Heart left ventricle (tissue), 16 donors: ENCODE results near the gene CST4. TPM values are rescaled to one million over a fixed set of nuclear protein-coding genes. Genes with fewer than 3 reads are reported as not detected.

ENCODE experiments used
- ATAC-seq, 4 donors: fragments of 200-7000 bp; cut with Tn5 transposase; one replicate each; pipeline ENCODE4 v1.9.1; 2020 to 2022; ENCODE audit warnings: moderate library complexity in 4 of 4, mild to moderate bottlenecking in 3 of 4, moderate number of reproducible peaks in 1 of 4
- DNase-seq, 5 donors: peaks; one replicate each; pipeline ENCODE4 v3.0.0-alpha.2; 2020
- H3K27ac ChIP-seq, 12 donors: fragments of 200-600 bp; sonication (generic) in 4 of 12; one replicate each; pipeline versions ENCODE4 v1.5.0 to v1.8.0; 2016 to 2022; ENCODE audit warnings: mild to moderate bottlenecking in 2 of 12
- H3K27me3 ChIP-seq, 9 donors: fragments of 200-600 bp; sonication (generic) in 2 of 9; one replicate each; pipeline versions ENCODE4 v1.5.1 to v1.8.0; 2016 to 2022; ENCODE audit warnings: mild to moderate bottlenecking in 3 of 9
- H3K36me3 ChIP-seq, 9 donors: fragments of 200-600 bp; sonication (generic) in 2 of 9; one replicate each; pipeline versions ENCODE4 v1.5.0 to v1.8.0; 2018 to 2022; ENCODE audit warnings: mild to moderate bottlenecking in 2 of 9
- H3K4me1 ChIP-seq, 12 donors: fragments of 200-600 bp; sonication (generic) in 4 of 12; one replicate each; pipeline versions ENCODE4 v1.5.0 to v1.8.0; 2016 to 2022; ENCODE audit warnings: mild to moderate bottlenecking in 3 of 12
- H3K4me3 ChIP-seq, 12 donors: fragments of 200-600 bp; sonication (generic) in 4 of 12; one replicate each; pipeline versions ENCODE4 v1.5.0 to v1.8.0; 2017 to 2022; ENCODE audit warnings: mild to moderate bottlenecking in 9 of 12, moderate library complexity in 4 of 12
- H3K9me3 ChIP-seq, 12 donors: fragments of 200-600 bp; sonication (generic) in 4 of 12; one replicate each; pipeline versions ENCODE4 v1.5.0 to v1.8.0; 2016 to 2022; ENCODE audit warnings: mild to moderate bottlenecking in 1 of 12
- POLR2A ChIP-seq, 2 donors: fragments of 450-650 bp; IDR thresholded peaks; one replicate each; pipeline ENCODE4 v1.6.1; 2017; ENCODE audit warnings: antibody characterized with exemption in 2 of 2, mild to moderate bottlenecking in 2 of 2, moderate library complexity in 2 of 2
- WGBS, 4 donors: extraction: QIAGEN DNeasy Blood & Tissue Kit in 2 of 4; methylation state at CpG; one replicate each; pipeline versions ENCODE4 v1.1.5 to v1.1.7; 2013 to 2018; 5-methylcytosine and 5-hydroxymethylcytosine counted together
- intact Hi-C, 10 donors: fragments of 100-400 bp; cut with DNase I; formaldehyde crosslinking; loops; one replicate each; pipeline versions ENCODE4 v1.11.1 to v1.14.2; 2022
- polyA plus RNA-seq, 2 donors: library from polyadenylated mRNA; stranded (reverse); fragments of 200-250 nt; gene quantifications; one replicate each; pipeline ENCODE4 v1.2.3, GENCODE V29; 2013
- total RNA-seq, 9 donors: library from RNA; depleted of rRNA in 2 of 9; stranded (reverse); fragments of >200 nt in 2 of 9; fragmentation: NEBNext Ultra II Directional in 3 of 9; extraction: Animal tissue kit (Norgen Biotek cat#: 25700) in 3 of 9; gene quantifications; one replicate each; pipeline versions ENCODE4 v1.1.0 to v1.2.4, GENCODE V29; 2016 to 2023
- TF ChIP-seq, protein P1 (sequence below), 12 donors: fragments of 200-600 bp; sonication (generic) in 4 of 12; IDR thresholded peaks; one replicate each; pipeline versions ENCODE4 v1.5.0 to v1.8.0; 2018 to 2022; ENCODE audit warnings: antibody characterized with exemption in 12 of 12, mild to moderate bottlenecking in 5 of 12
- donor health status: ischemic (EF 13 %, LVEDD 7.1; RV severe dilation, severe dysfunction).
- donor health status: healthy with polysubstance abuse.
- donor health status: DM: no; HTN: yes; CAD: no.
- donor health status: DM: no; HTN: no; CAD: no.
- donor health status: ischemic (EF 25% LVEDD 6.9; RV normal size, moderate dysfunction).
- donor health status: ischemic (EF 25% LVEDD 5.7; RV mildly dilated, moderate dysfunction).
- donor health status: healthy.
- donor health status: DM: yes; HTN: yes; CAD: no.
- donor health status: ischemic (EF 35%, LVEDD 5.7; RV mildly dilated, moderate dysfunction).
- donor health status: nonischemic (EF 11% LVEDD 7.7; RV severe dilation, severe dysfunction).
- donor health status: DM: yes; HTN: yes; CAD: no.
- donor health status: PGD.
- donor health status: ischemic (EF 29% LVEDD 5.4; RV normal size, mild dysfunction).
- donor health status: nonischemic (EF 23%, LVEDD 6.1; RV moderate dilation, normal function).

CST4 gene
- total and polyA plus RNA-seq, 11 donors = not detected

DNA sequence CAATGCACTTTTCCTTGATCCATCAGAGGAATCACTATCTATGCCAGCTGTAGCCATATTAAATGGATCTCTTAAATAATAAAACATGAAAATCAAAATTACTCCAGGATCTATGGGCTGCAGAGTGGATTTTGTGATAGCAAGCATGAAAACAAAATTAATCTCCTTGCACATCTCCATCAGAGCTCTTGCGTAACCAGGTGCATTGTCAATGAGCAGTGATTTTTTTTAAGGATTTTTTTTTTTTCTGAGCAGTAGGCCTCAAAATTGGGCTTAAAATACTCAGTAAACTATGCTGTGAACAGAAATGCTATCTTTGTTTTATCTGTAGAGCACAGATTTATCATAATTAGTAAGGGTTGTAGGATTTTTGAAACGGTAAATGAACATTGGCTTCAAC, 39.6 kb downstream of the CST4 start:
- no peak for DNase-seq
- TF ChIP-seq, protein P1, sequence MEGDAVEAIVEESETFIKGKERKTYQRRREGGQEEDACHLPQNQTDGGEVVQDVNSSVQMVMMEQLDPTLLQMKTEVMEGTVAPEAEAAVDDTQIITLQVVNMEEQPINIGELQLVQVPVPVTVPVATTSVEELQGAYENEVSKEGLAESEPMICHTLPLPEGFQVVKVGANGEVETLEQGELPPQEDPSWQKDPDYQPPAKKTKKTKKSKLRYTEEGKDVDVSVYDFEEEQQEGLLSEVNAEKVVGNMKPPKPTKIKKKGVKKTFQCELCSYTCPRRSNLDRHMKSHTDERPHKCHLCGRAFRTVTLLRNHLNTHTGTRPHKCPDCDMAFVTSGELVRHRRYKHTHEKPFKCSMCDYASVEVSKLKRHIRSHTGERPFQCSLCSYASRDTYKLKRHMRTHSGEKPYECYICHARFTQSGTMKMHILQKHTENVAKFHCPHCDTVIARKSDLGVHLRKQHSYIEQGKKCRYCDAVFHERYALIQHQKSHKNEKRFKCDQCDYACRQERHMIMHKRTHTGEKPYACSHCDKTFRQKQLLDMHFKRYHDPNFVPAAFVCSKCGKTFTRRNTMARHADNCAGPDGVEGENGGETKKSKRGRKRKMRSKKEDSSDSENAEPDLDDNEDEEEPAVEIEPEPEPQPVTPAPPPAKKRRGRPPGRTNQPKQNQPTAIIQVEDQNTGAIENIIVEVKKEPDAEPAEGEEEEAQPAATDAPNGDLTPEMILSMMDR (IDR thresholded peaks at IDR 0.05) = no peak
- no peak for TF ChIP-seq POLR2A (IDR thresholded peaks at IDR 0.05)
- no peak overlapping the region for H3K27ac ChIP-seq
- H3K4me3 ChIP-seq = no peak overlapping the region
- H3K9me3 ChIP-seq = peaks cover 0 to 4% (median 0%) of the 10 kb centered on the region in 12 donors
- H3K36me3 ChIP-seq = no peaks in the 10 kb centered on the region
- intact Hi-C loops = no loop called here
- H3K4me1 ChIP-seq = peaks cover 0 to 28% (median 8%) of the 10 kb centered on the region in 12 donors
- H3K27me3 ChIP-seq = peaks cover 0 to 7% (median 0%) of the 10 kb centered on the region in 9 donors
- no peak for ATAC-seq
- 90 to 95% (median 91%) methylated on average over 2 of the region's 2 CpGs for WGBS, 4 donors

DNA sequence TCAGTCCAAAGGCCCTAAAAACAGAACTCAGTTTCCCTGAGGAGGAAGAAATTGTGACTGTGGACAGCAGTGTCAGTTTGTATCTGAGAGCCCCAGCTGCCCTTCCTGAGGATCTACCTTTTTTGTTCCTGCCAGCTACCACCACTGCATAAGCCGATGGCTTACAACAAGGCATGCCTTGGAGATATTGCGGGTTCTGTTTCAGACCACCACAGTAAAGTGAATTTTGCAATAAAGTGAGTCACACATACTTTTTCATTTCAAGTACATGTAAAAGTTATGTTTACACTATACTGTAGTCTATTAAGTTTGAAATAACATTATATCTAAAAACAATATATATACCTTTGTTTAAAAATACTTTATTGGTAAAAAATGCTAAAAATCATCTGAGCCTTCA, 41.5 kb downstream of the CST4 start:
- no peak overlapping the region for H3K27ac ChIP-seq
- TF ChIP-seq POLR2A (IDR thresholded peaks at IDR 0.05) = no peak
- TF ChIP-seq, protein P1 (IDR thresholded peaks at IDR 0.05) = no peak
- no peaks in the 10 kb centered on the region for H3K27me3 ChIP-seq
- DNase-seq (no peak), ATAC-seq (no peak)
- WGBS, 4 donors = 90 to 96% (median 91%) methylated on average over 2 of the region's 2 CpGs
- peaks cover 0 to 29% (median under 1%) of the 10 kb centered on the region in 12 donors for H3K4me1 ChIP-seq
- H3K36me3 ChIP-seq = no peaks in the 10 kb centered on the region
- H3K9me3 ChIP-seq = peaks cover 0 to 3% (median 0%) of the 10 kb centered on the region in 12 donors
- no peak overlapping the region for H3K4me3 ChIP-seq
- intact Hi-C loops = no loop called here

DNA sequence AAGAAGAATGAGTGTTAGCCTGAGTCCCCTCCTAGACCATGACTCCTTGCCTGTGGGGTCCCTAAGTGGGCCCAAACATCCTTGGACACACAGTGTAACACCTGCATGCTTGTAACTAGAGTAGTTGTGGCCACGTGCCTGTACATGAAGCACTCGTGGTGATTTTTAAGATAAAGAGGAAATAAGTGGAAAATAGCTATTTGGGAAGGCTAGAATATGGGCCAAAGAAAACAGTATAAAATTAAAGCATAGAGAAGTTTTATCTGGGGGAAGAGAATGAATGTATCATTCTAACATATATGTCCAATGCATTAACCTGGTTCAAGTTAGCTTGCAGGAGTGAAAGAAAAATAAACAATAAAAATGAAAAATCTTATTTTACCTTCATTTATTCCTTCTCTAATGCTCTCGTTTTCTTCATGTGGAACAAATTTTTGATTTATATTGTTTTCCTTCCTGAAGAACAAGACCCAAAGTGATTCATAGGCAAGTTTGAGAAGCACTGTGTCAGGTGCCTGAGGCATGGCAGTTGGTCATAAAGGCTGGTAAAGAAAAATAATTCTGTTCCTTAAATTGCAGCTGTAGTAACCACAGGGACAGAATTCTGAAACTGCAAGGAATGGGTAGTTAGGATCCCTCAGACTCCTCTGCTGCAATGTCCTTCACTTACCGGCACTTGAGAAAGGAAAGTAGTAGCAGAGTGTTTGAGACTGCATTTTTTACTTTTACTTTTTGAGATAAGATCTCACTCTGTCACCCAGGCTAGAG, 42.5 kb downstream of the CST4 start:
- intact Hi-C loops = no loop called here
- 52 to 56% (median 53%) methylated on average over 4 of the region's 4 CpGs for WGBS, 4 donors
- no peak for DNase-seq
- Histone ChIP-seq H3K27me3 (no peaks in the 10 kb centered on the region), H3K36me3 (no peaks in the 10 kb centered on the region), H3K27ac (no peak overlapping the region), H3K9me3 (no peaks in the 10 kb centered on the region), H3K4me1 (peaks cover 0 to 40% (median 6%) of the 10 kb centered on the region in 12 donors), H3K4me3 (no peak overlapping the region)
- no peak for ATAC-seq
- TF ChIP-seq POLR2A (IDR thresholded peaks at IDR 0.05) = no peak
- TF ChIP-seq, protein P1 (IDR thresholded peaks at IDR 0.05) = no peak

DNA sequence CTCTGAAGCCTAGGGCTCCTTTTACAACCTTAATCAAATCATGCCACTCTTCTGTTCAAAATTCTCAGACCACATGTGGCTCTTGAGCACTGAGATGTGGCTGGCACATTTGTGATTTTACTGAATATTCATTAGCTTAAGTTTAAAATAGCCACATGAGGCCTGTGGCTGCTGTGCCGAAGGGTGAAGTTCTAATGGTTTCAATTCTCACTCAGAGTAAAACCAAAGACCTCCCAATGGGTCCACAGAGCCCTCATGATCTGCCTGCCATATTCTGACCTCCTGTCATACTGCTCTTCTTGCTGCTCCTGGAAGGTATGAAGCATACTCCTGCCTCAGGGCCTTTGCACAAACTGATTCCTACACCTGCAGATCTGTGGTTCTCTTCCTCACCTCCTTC, 43.3 kb downstream of the CST4 start:
- no peaks in the 10 kb centered on the region for H3K27me3 ChIP-seq
- no peaks in the 10 kb centered on the region for H3K36me3 ChIP-seq
- WGBS, 4 donors = 86 to 100% (median 92%) methylated on average over 1 of the region's 1 CpG
- TF ChIP-seq, protein P1 (IDR thresholded peaks at IDR 0.05) = no peak
- TF ChIP-seq POLR2A (IDR thresholded peaks at IDR 0.05) = no peak
- no peak overlapping the region for H3K4me3 ChIP-seq
- no peak for ATAC-seq
- intact Hi-C loops = no loop called here
- no peaks in the 10 kb centered on the region for H3K9me3 ChIP-seq
- peaks cover 0 to 47% (median 7%) of the 10 kb centered on the region in 12 donors for H3K4me1 ChIP-seq
- no peak overlapping the region for H3K27ac ChIP-seq
- DNase-seq = no peak
